ENCODE results near the gene UTP25. TPM values are rescaled to one million over a fixed set of nuclear protein-coding genes. Genes with fewer than 3 reads are reported as not detected.

The UTP25 gene
- total RNA-seq, 1 donor from 2014 or later: 2.4 TPM

- peaks cover 17% of the 10 kb centered on the region for H3K4me1 ChIP-seq
- no peak for DNase-seq
- no peaks in the 10 kb centered on the region for H3K9me3 ChIP-seq (replicated peaks)
- peaks cover 13% of the 10 kb centered on the region for H3K27me3 ChIP-seq (ENCODE audit: low read depth)
- TF ChIP-seq, protein P1, sequence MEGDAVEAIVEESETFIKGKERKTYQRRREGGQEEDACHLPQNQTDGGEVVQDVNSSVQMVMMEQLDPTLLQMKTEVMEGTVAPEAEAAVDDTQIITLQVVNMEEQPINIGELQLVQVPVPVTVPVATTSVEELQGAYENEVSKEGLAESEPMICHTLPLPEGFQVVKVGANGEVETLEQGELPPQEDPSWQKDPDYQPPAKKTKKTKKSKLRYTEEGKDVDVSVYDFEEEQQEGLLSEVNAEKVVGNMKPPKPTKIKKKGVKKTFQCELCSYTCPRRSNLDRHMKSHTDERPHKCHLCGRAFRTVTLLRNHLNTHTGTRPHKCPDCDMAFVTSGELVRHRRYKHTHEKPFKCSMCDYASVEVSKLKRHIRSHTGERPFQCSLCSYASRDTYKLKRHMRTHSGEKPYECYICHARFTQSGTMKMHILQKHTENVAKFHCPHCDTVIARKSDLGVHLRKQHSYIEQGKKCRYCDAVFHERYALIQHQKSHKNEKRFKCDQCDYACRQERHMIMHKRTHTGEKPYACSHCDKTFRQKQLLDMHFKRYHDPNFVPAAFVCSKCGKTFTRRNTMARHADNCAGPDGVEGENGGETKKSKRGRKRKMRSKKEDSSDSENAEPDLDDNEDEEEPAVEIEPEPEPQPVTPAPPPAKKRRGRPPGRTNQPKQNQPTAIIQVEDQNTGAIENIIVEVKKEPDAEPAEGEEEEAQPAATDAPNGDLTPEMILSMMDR (IDR thresholded peaks at IDR 0.05; ENCODE audit: borderline replicate concordance): no peak
- no peak overlapping the region for H3K27ac ChIP-seq (replicated peaks)
- no peak overlapping the region for H3K4me3 ChIP-seq
- intact Hi-C loops (cut with micrococcal nuclease): no loop called here
- H3K36me3 ChIP-seq: no peaks in the 10 kb centered on the region
Observed at GRCh38 chr1:209822706-209823105, 5.1 kb upstream of the UTP25 start.

DNA sequence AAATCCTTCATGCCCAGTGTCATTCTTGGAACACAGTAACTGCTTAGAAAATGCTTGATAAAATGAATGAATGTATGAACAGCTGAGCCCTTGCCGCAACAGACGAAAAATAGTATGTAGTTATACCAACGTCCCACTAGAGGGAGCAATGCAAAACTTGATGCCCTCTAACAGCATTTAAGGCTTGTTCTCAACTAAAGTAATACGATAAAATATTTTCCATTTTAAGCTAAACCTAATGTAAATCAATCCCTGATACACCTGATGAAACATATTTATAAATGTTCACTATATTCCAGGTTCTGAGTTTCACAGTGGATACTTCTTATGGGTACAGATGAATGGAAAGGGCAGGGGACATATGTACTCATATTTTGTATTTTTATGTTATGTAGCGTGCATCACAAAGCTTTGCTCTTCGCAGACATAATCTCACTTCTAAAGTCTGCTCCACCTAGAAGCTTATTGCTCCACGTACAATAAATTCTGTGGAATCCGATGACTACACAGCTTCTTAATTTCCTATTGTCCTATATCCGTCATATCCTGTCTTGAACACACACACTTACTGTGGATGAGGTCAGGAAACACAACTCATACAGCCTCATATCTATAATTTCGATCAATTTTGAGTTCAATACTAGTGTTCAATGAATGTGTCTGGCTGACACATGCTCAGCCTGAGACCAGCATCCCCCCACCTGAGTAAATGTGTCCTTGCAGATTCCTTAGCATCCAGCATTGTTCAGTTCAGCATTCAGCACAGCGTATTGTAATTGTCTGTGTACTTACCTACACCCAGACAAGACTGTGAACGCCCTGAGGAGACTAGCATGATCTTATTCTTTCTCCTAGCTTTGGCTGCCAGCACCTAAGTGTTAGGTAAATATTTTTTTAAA lies 4.4 kb upstream of the UTP25 start:
- Histone ChIP-seq H3K9me3 (replicated peaks) (no peaks in the 10 kb centered on the region), H3K4me3 (peak overlapping the region; percentile 35), H3K36me3 (no peaks in the 10 kb centered on the region), H3K27me3 (ENCODE audit: low read depth) (peaks cover 12% of the 10 kb centered on the region), H3K4me1 (peaks cover 23% of the 10 kb centered on the region), H3K27ac (replicated peaks) (peak overlapping the region; percentile 67)
- no peak for DNase-seq
- intact Hi-C loops (cut with micrococcal nuclease): no loop called here
- TF ChIP-seq, protein P1 (IDR thresholded peaks at IDR 0.05; ENCODE audit: borderline replicate concordance): peak; percentile 83

DNA sequence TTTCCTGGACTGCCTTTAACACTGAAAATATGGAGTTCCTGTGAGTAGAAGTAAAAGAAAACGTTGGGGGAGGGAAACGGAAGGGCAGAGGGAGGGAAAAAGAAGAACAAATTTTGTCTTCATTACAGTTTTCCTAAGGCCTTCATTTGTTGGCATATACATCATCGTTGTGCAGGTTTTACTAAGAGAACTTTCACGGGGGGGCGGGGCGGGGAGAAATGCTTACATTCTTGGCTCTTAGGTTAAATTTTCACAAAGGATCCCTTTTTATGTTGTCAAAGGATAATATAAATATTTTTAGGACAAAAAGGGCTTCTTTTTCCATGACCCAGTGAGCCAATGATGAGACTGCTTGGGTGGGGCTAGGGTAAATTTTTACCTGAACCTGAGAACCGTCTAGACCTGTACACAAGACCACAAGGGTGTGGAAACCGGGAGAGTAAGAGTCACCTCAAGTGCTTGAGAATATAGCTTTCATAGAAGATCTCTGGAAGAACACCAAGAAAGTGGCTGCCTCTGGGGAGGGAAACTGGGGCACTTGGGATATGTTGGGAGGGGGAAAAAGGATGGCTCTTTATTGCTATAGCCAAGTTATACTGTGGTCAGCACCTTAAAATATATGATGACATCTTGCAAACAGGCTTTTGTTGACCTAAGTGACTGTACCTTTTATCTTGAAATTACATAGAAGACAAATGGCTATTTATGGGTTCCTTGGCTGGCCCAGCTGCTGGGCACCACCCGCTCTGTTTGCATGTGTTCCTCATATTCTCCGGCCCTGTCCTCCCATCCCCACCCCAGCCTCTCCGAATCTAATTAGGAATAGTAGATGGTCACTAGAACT lies 2.0 kb upstream of the UTP25 start:
- H3K27me3 ChIP-seq (ENCODE audit: low read depth): no peaks in the 10 kb centered on the region

GRCh38 chr1:209829716-209830115 lies 1.9 kb downstream of the UTP25 start:
- Histone ChIP-seq H3K27ac (replicated peaks) (no peak overlapping the region), H3K4me1 (peaks cover 30% of the 10 kb centered on the region), H3K9me3 (replicated peaks) (no peaks in the 10 kb centered on the region), H3K36me3 (peaks cover 45% of the 10 kb centered on the region), H3K27me3 (ENCODE audit: low read depth) (no peaks in the 10 kb centered on the region), H3K4me3 (no peak overlapping the region)
- intact Hi-C loops (cut with micrococcal nuclease): no loop called here
- TF ChIP-seq, protein P1 (IDR thresholded peaks at IDR 0.05; ENCODE audit: borderline replicate concordance): no peak
- DNase-seq: no peak

More for the DNA sequence above, 2.0 kb upstream of the UTP25 start:
- TF ChIP-seq, protein P1 (IDR thresholded peaks at IDR 0.05; ENCODE audit: borderline replicate concordance): no peak
- Histone ChIP-seq H3K36me3 (peaks cover 5% of the 10 kb centered on the region), H3K4me1 (peaks cover 41% of the 10 kb centered on the region), H3K4me3 (no peak overlapping the region), H3K27ac (replicated peaks) (no peak overlapping the region), H3K9me3 (replicated peaks) (no peaks in the 10 kb centered on the region)
- no peak for DNase-seq
- intact Hi-C loops (cut with micrococcal nuclease): no loop called here

DNA sequence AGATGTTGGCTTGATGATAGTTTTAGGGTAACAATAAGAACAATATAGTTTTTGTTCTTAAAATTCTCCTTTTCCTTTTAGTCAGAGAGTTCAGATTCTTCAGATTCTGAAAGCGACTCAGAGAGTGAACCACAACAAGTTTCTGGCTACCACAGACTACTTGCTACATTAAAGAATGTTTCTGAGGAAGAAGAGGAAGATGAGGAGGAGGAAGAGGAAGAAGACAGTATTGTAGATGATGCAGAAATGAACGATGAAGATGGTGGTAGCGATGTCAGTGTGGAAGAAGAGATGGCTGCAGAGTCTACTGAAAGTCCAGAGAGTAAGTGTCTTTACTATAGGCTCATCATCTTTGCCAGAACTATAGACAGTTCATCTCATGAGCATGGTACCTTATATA lies 3.0 kb downstream of the UTP25 start:
- no peak for DNase-seq
- H3K9me3 ChIP-seq (replicated peaks): no peaks in the 10 kb centered on the region
- intact Hi-C loops (cut with micrococcal nuclease): no loop called here
- TF ChIP-seq, protein P1 (IDR thresholded peaks at IDR 0.05; ENCODE audit: borderline replicate concordance): no peak
- no peak overlapping the region for H3K4me3 ChIP-seq
- H3K27ac ChIP-seq (replicated peaks): no peak overlapping the region
- peaks cover 54% of the 10 kb centered on the region for H3K36me3 ChIP-seq
- no peaks in the 10 kb centered on the region for H3K27me3 ChIP-seq (ENCODE audit: low read depth)
- peaks cover 30% of the 10 kb centered on the region for H3K4me1 ChIP-seq
